ENCODE results near the gene SRBD1. TPM values are rescaled to one million over a fixed set of nuclear protein-coding genes. Genes with fewer than 3 reads are reported as not detected.

Gene SRBD1
- total RNA-seq, 1 experiment from 2014 or later, result 22.8 TPM

DNA sequence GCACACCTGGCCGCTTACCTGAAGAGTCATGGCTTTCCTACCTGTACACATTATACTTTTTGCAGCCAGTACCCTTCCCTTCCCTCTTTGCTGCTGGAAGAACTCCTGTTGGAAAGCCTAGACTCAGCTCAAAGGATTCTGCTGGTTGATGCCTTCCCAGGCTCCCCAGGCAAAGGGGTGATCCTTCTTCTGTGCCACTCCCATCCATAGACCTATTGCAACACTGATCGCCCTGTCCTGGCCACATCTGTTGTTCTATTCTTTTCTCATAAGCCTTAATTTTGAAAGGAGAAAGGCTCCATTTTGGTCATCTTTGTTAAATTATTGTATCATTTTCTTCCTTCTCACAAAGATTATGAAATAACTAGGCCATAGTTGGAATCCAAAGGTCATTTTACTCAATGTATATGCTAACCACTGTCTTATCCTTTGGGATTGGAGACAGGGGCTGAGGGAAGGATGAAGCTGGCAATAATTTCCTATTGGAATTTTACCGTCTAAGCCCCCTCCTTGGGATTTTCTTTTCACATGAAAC, 37.0 kb upstream of the SRBD1 start:
- CTCF ChIA-PET, result no interaction called here
- no peaks in the 10 kb centered on the region for H3K9me3 Mint-ChIP-seq
- no peak overlapping the region for H3K4me3 Mint-ChIP-seq

DNA sequence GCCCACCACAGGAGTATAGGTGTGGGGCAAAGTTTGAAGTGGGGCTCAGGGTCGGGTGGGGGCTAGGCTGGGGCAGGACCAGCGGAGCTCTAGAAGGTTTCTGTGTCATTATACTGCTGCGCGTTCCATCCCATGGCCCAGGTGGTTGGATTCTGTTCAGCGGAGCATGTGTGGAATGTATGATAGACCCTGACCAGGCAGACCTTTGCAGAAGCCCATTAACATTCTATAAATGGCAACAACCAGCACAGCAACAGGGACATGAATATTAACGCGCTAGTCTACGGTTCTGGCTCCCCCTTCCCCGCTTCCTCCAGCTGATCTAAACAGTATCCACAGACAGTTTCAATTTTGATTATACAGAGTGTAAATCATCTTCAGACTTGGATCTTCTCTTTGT, 36.3 kb upstream of the SRBD1 start:
- no peak for ATAC-seq
- H3K4me1 Mint-ChIP-seq, result peaks cover 15% of the 10 kb centered on the region
- H3K4me3 Mint-ChIP-seq, result no peak overlapping the region
- ChIA-PET CTCF (interaction anchor here (0.6 to 1.5 kb wide), 2 partner anchors 9 to 131 kb away, joined by 3 to 6 read pairs; no protein-coding TSS in a partner anchor), POLR2A (no interaction called here)
- H3K27ac Mint-ChIP-seq, result no peak overlapping the region
- peaks cover 71% of the 10 kb centered on the region for H3K27me3 Mint-ChIP-seq (ENCODE audit: low read depth)
- TF ChIP-seq, protein P1, sequence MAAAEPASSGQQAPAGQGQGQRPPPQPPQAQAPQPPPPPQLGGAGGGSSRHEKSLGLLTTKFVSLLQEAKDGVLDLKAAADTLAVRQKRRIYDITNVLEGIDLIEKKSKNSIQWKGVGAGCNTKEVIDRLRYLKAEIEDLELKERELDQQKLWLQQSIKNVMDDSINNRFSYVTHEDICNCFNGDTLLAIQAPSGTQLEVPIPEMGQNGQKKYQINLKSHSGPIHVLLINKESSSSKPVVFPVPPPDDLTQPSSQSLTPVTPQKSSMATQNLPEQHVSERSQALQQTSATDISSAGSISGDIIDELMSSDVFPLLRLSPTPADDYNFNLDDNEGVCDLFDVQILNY (CRISPR knock-in tag; IDR thresholded peaks at IDR 0.05), result no peak
- TF ChIP-seq ZNF671 (CRISPR knock-in tag; IDR thresholded peaks at IDR 0.05), result no peak
- no peak for TF ChIP-seq E2F1 (CRISPR knock-in tag; IDR thresholded peaks at IDR 0.05)
- TF ChIP-seq FOXP1 (CRISPR knock-in tag; IDR thresholded peaks at IDR 0.05; ENCODE audit: borderline replicate concordance), result no peak
- no peak for TF ChIP-seq OVOL2 (CRISPR knock-in tag; IDR thresholded peaks at IDR 0.05; ENCODE audit: borderline replicate concordance)
- TF ChIP-seq MXD4 (CRISPR knock-in tag; IDR thresholded peaks at IDR 0.05; ENCODE audit: borderline replicate concordance), result no peak
- TF ChIP-seq GRHL2 (CRISPR knock-in tag; IDR thresholded peaks at IDR 0.05; ENCODE audit: insufficient replicate concordance, severe bottlenecking), result no peak
- TF ChIP-seq E2F4 (CRISPR knock-in tag; IDR thresholded peaks at IDR 0.05; ENCODE audit: borderline replicate concordance, low read depth), result no peak
- TF ChIP-seq ZNF219 (CRISPR knock-in tag; IDR thresholded peaks at IDR 0.05; ENCODE audit: borderline replicate concordance), result no peak
- no peak for TF ChIP-seq ZNF317 (CRISPR knock-in tag; IDR thresholded peaks at IDR 0.05; ENCODE audit: borderline replicate concordance, low read depth)
- TF ChIP-seq ZNF396 (CRISPR knock-in tag; IDR thresholded peaks at IDR 0.05; ENCODE audit: borderline replicate concordance), result no peak
- TF ChIP-seq, protein P2, sequence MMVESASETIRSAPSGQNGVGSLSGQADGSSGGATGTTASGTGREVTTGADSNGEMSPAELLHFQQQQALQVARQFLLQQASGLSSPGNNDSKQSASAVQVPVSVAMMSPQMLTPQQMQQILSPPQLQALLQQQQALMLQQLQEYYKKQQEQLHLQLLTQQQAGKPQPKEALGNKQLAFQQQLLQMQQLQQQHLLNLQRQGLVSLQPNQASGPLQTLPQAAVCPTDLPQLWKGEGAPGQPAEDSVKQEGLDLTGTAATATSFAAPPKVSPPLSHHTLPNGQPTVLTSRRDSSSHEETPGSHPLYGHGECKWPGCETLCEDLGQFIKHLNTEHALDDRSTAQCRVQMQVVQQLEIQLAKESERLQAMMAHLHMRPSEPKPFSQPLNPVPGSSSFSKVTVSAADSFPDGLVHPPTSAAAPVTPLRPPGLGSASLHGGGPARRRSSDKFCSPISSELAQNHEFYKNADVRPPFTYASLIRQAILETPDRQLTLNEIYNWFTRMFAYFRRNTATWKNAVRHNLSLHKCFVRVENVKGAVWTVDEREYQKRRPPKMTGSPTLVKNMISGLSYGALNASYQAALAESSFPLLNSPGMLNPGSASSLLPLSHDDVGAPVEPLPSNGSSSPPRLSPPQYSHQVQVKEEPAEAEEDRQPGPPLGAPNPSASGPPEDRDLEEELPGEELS (CRISPR knock-in tag; IDR thresholded peaks at IDR 0.05), result no peak
- no peak for TF ChIP-seq NFATC4 (CRISPR knock-in tag; IDR thresholded peaks at IDR 0.05)
- no peak for TF ChIP-seq EMX1 (CRISPR knock-in tag; IDR thresholded peaks at IDR 0.05)
- TF ChIP-seq, protein P3, sequence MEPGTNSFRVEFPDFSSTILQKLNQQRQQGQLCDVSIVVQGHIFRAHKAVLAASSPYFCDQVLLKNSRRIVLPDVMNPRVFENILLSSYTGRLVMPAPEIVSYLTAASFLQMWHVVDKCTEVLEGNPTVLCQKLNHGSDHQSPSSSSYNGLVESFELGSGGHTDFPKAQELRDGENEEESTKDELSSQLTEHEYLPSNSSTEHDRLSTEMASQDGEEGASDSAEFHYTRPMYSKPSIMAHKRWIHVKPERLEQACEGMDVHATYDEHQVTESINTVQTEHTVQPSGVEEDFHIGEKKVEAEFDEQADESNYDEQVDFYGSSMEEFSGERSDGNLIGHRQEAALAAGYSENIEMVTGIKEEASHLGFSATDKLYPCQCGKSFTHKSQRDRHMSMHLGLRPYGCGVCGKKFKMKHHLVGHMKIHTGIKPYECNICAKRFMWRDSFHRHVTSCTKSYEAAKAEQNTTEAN (CRISPR knock-in tag; IDR thresholded peaks at IDR 0.05), result no peak
- H3K36me3 Mint-ChIP-seq, result no peaks in the 10 kb centered on the region
- H3K9me3 Mint-ChIP-seq, result no peaks in the 10 kb centered on the region
- no peak for DNase-seq (ENCODE audit: low spot score)

More for the DNA sequence above, 37.0 kb upstream of the SRBD1 start:
- DNase-seq (ENCODE audit: low spot score) (no peak), ATAC-seq (no peak)
- no peaks in the 10 kb centered on the region for H3K36me3 Mint-ChIP-seq
- POLR2A ChIA-PET, result no interaction called here
- TF ChIP-seq MXD4 (CRISPR knock-in tag; IDR thresholded peaks at IDR 0.05; ENCODE audit: borderline replicate concordance), result no peak
- TF ChIP-seq ZNF671 (CRISPR knock-in tag; IDR thresholded peaks at IDR 0.05), result no peak
- TF ChIP-seq PRRX2 (CRISPR knock-in tag; IDR thresholded peaks at IDR 0.05), result no peak
- no peak for TF ChIP-seq AFF4 (CRISPR knock-in tag; IDR thresholded peaks at IDR 0.05; ENCODE audit: borderline replicate concordance)
- no peak for TF ChIP-seq NR1H2 (CRISPR knock-in tag; IDR thresholded peaks at IDR 0.05)
- no peak for TF ChIP-seq IRF2 (CRISPR knock-in tag; IDR thresholded peaks at IDR 0.05; ENCODE audit: borderline replicate concordance, low read depth)
- no peak for TF ChIP-seq FOXJ3 (CRISPR knock-in tag; IDR thresholded peaks at IDR 0.05; ENCODE audit: borderline replicate concordance)
- no peak for TF ChIP-seq TEAD1 (CRISPR knock-in tag; IDR thresholded peaks at IDR 0.05)
- TF ChIP-seq TCF7 (CRISPR knock-in tag; IDR thresholded peaks at IDR 0.05; ENCODE audit: low read depth), result no peak
- H3K4me1 Mint-ChIP-seq, result peaks cover 20% of the 10 kb centered on the region
- no peak overlapping the region for H3K27ac Mint-ChIP-seq
- peaks cover 71% of the 10 kb centered on the region for H3K27me3 Mint-ChIP-seq (ENCODE audit: low read depth)

Data from WTC11 (cell line).